ENCODE data around the gene SNRNP35. TPM values are rescaled to one million over a fixed set of nuclear protein-coding genes. Genes with fewer than 3 reads are reported as not detected.

Gene SNRNP35
- total and polyA plus RNA-seq, 4 experiments from 2014 or later, result 39.0 to 49.5 (median 42.2) TPM

- Histone ChIP-seq H3K27ac (ENCODE audit: low read depth, low read length) (no peak overlapping the region), H3K4me3 (ENCODE audit: low read length in 2 of 2) (no peak overlapping the region), H3K36me3 (ENCODE audit: insufficient read depth, low read length) (peaks cover 13% of the 10 kb centered on the region), H3K4me1 (ENCODE audit: insufficient read depth, low read length) (peaks cover 13% of the 10 kb centered on the region), H3K27me3 (ENCODE audit: insufficient read depth, low read length) (no peaks in the 10 kb centered on the region), H3K9me3 (ENCODE audit: control insufficient read depth in 1 of 2, low read length in 2 of 2) (no peaks in the 10 kb centered on the region)
- CTCF ChIA-PET (ENCODE audit: partially characterized antibody), result interaction anchor here (0.7 to 2.8 kb wide), 5 partner anchors 11 to 105 kb away, joined by 3 to 14 read pairs (median 8); partner anchors contain the start of genes KMT5A and SNRNP35
- no peak for DNase-seq
- intact Hi-C loops (cut with micrococcal nuclease), result loop anchor here (5.0 to 10.0 kb wide), 2 partner anchors 43 to 65 kb away; partner anchors contain the start of gene RILPL1
- no peaks in the 10 kb centered on the region for H3K9me3 Mint-ChIP-seq
- H3K27ac Mint-ChIP-seq, result no peak overlapping the region
- POLR2A ChIA-PET (ENCODE audit: partially characterized antibody), result no interaction called here
- H3K36me3 Mint-ChIP-seq, result peaks cover 32 to 47% of the 10 kb centered on the region in 2 donors
- H3K4me3 Mint-ChIP-seq, result no peak overlapping the region
- H3K4me1 Mint-ChIP-seq, result peaks cover 13 to 30% (median 21%) of the 10 kb centered on the region in 4 donors
- no peaks in the 10 kb centered on the region for H3K27me3 Mint-ChIP-seq
These were observed 12.0 kb downstream of the SNRNP35 start for GRCh38 chr12:123469978-123470377.

GRCh38 chr12:123471374-123472068 lies 13.6 kb downstream of the SNRNP35 start:
- Mint-ChIP-seq H3K27ac (peak overlapping the region in 2 of 7 donors; percentile 48 to 59), H3K9me3 (no peaks in the 10 kb centered on the region), H3K4me1 (peaks cover 15 to 32% (median 22%) of the 10 kb centered on the region in 4 donors), H3K36me3 (peaks cover 19 to 37% of the 10 kb centered on the region in 2 donors), H3K27me3 (no peaks in the 10 kb centered on the region), H3K4me3 (no peak overlapping the region)
- no peaks in the 10 kb centered on the region for H3K36me3 ChIP-seq (ENCODE audit: insufficient read depth, low read length)
- intact Hi-C loops (cut with micrococcal nuclease), result loop anchor here (10.0 kb wide), 1 partner anchor 63 kb away; the partner anchor contains the start of gene RILPL1
- H3K4me3 ChIP-seq (ENCODE audit: low read length in 2 of 2), result no peak overlapping the region
- H3K4me1 ChIP-seq (ENCODE audit: insufficient read depth, low read length), result peaks cover 21% of the 10 kb centered on the region
- H3K27me3 ChIP-seq (ENCODE audit: insufficient read depth, low read length), result no peaks in the 10 kb centered on the region
- CTCF ChIA-PET (ENCODE audit: partially characterized antibody), result no interaction called here
- POLR2A ChIA-PET (ENCODE audit: partially characterized antibody), result no interaction called here
- no peak overlapping the region for H3K27ac ChIP-seq (ENCODE audit: low read depth, low read length)
- DNase-seq, result no peak
- no peaks in the 10 kb centered on the region for H3K9me3 ChIP-seq (ENCODE audit: control insufficient read depth in 1 of 2, low read length in 2 of 2)

- DNase-seq, result no peak
- ChIA-PET CTCF (ENCODE audit: partially characterized antibody) (no interaction called here), POLR2A (ENCODE audit: partially characterized antibody) (interaction anchor here (3.6 kb wide), 1 partner anchor 14 kb away, joined by 42 read pairs; the partner anchor contains the start of gene SNRNP35)
- Mint-ChIP-seq H3K27ac (peak overlapping the region in 1 of 7 donors; percentile 40), H3K9me3 (no peaks in the 10 kb centered on the region), H3K36me3 (peaks cover 17 to 31% of the 10 kb centered on the region in 2 donors), H3K27me3 (no peaks in the 10 kb centered on the region), H3K4me1 (peaks cover 16 to 36% (median 26%) of the 10 kb centered on the region in 4 donors), H3K4me3 (no peak overlapping the region)
- Histone ChIP-seq H3K27ac (ENCODE audit: low read depth, low read length) (no peak overlapping the region), H3K4me1 (ENCODE audit: insufficient read depth, low read length) (peaks cover 21% of the 10 kb centered on the region), H3K9me3 (ENCODE audit: control insufficient read depth in 1 of 2, low read length in 2 of 2) (no peaks in the 10 kb centered on the region), H3K27me3 (ENCODE audit: insufficient read depth, low read length) (no peaks in the 10 kb centered on the region), H3K36me3 (ENCODE audit: insufficient read depth, low read length) (no peaks in the 10 kb centered on the region), H3K4me3 (ENCODE audit: low read length in 2 of 2) (no peak overlapping the region)
- intact Hi-C loops (cut with micrococcal nuclease), result loop anchor here (10.0 kb wide), 1 partner anchor 62 kb away; the partner anchor contains the start of gene RILPL1
These were observed 14.5 kb downstream of the SNRNP35 start for GRCh38 chr12:123472438-123472849.

- Histone ChIP-seq H3K4me1 (ENCODE audit: insufficient read depth, low read length) (peaks cover 21% of the 10 kb centered on the region), H3K27me3 (ENCODE audit: insufficient read depth, low read length) (no peaks in the 10 kb centered on the region)
These were observed 16.7 kb downstream of the SNRNP35 start for GRCh38 chr12:123474485-123475245.

GRCh38 chr12:123475246-123475703 lies 17.3 kb downstream of the SNRNP35 start:
- POLR2A ChIA-PET (ENCODE audit: partially characterized antibody), result interaction anchor here (0.6 to 3.6 kb wide), 9 partner anchors 12 to 242 kb away, joined by 3 to 42 read pairs (median 8); partner anchors contain the start of genes KMT5A, MPHOSPH9, MTRFR and RILPL2
- CTCF ChIA-PET (ENCODE audit: partially characterized antibody), result interaction anchor here (0.8 to 1.3 kb wide), 3 partner anchors 11 to 88 kb away, joined by 3 read pairs; no protein-coding TSS in a partner anchor
- H3K4me1 ChIP-seq (ENCODE audit: insufficient read depth, low read length), result peaks cover 24% of the 10 kb centered on the region
- DNase-seq, result no peak
- Mint-ChIP-seq H3K4me1 (peaks cover 17 to 38% (median 28%) of the 10 kb centered on the region in 4 donors), H3K9me3 (no peaks in the 10 kb centered on the region), H3K27me3 (no peaks in the 10 kb centered on the region), H3K36me3 (peaks cover 12 to 23% of the 10 kb centered on the region in 2 donors), H3K27ac (peak overlapping the region; percentile 86 to 96 (median 94)), H3K4me3 (peak overlapping the region; percentile 46 to 87 (median 76))
- no peaks in the 10 kb centered on the region for H3K36me3 ChIP-seq (ENCODE audit: insufficient read depth, low read length)
- H3K9me3 ChIP-seq (ENCODE audit: control insufficient read depth in 1 of 2, low read length in 2 of 2), result no peaks in the 10 kb centered on the region
- H3K27me3 ChIP-seq (ENCODE audit: insufficient read depth, low read length), result no peaks in the 10 kb centered on the region
- intact Hi-C loops (cut with micrococcal nuclease), result loop anchor here (2.0 to 10.0 kb wide), 2 partner anchors 16 to 60 kb away; partner anchors contain the start of genes RILPL1 and SNRNP35
- peak overlapping the region in 1 of 2 donors; percentile 13 for H3K4me3 ChIP-seq (ENCODE audit: low read length in 2 of 2)
- H3K27ac ChIP-seq (ENCODE audit: low read depth, low read length), result peak overlapping the region; percentile 13

More at GRCh38 chr12:123474485-123475245, 16.7 kb downstream of the SNRNP35 start:
- Histone ChIP-seq H3K36me3 (ENCODE audit: insufficient read depth, low read length) (no peaks in the 10 kb centered on the region), H3K27ac (ENCODE audit: low read depth, low read length) (peak overlapping the region; percentile 13), H3K4me3 (ENCODE audit: low read length in 2 of 2) (no peak overlapping the region), H3K9me3 (ENCODE audit: control insufficient read depth in 1 of 2, low read length in 2 of 2) (no peaks in the 10 kb centered on the region)
- no peaks in the 10 kb centered on the region for H3K27me3 Mint-ChIP-seq
- peaks cover 17 to 32% (median 25%) of the 10 kb centered on the region in 4 donors for H3K4me1 Mint-ChIP-seq
- H3K4me3 Mint-ChIP-seq, result peak overlapping the region; percentile 46 to 87 (median 76)
- peak overlapping the region; percentile 86 to 96 (median 94) for H3K27ac Mint-ChIP-seq
- DNase-seq, result peak in 4 of 5 donors; percentile 30 to 48 (median 42)
- ChIA-PET POLR2A (ENCODE audit: partially characterized antibody) (interaction anchor here (0.9 to 3.6 kb wide), 10 partner anchors 10 to 241 kb away, joined by 3 to 42 read pairs (median 7); partner anchors contain the start of genes KMT5A, MPHOSPH9, MTRFR and RILPL2), CTCF (ENCODE audit: partially characterized antibody) (interaction anchor here (0.8 to 2.0 kb wide), 6 partner anchors 10 to 110 kb away, joined by 3 to 5 read pairs (median 4); partner anchors contain the start of gene RILPL2)
- intact Hi-C loops (cut with micrococcal nuclease), result loop anchor here (2.0 to 10.0 kb wide), 2 partner anchors 16 to 60 kb away; partner anchors contain the start of genes RILPL1 and SNRNP35
- H3K9me3 Mint-ChIP-seq, result no peaks in the 10 kb centered on the region
- H3K36me3 Mint-ChIP-seq, result peaks cover 12 to 23% of the 10 kb centered on the region in 2 donors

- Mint-ChIP-seq H3K27me3 (no peaks in the 10 kb centered on the region), H3K36me3 (peaks cover 0 to 8% of the 10 kb centered on the region in 2 donors), H3K4me1 (peaks cover 20 to 43% (median 30%) of the 10 kb centered on the region in 4 donors), H3K4me3 (no peak overlapping the region), H3K27ac (peak overlapping the region in 2 of 7 donors; percentile 19 to 35), H3K9me3 (no peaks in the 10 kb centered on the region)
- DNase-seq, result no peak
- Histone ChIP-seq H3K9me3 (ENCODE audit: control insufficient read depth in 1 of 2, low read length in 2 of 2) (no peaks in the 10 kb centered on the region), H3K36me3 (ENCODE audit: insufficient read depth, low read length) (no peaks in the 10 kb centered on the region), H3K27ac (ENCODE audit: low read depth, low read length) (no peak overlapping the region), H3K4me1 (ENCODE audit: insufficient read depth, low read length) (peaks cover 28% of the 10 kb centered on the region), H3K27me3 (ENCODE audit: insufficient read depth, low read length) (no peaks in the 10 kb centered on the region), H3K4me3 (ENCODE audit: low read length in 2 of 2) (no peak overlapping the region)
- ChIA-PET CTCF (ENCODE audit: partially characterized antibody) (interaction anchor here (0.7 kb wide), 1 partner anchor 16 kb away, joined by 3 read pairs; no protein-coding TSS in a partner anchor), POLR2A (ENCODE audit: partially characterized antibody) (no interaction called here)
- intact Hi-C loops (cut with micrococcal nuclease), result loop anchor here (10.0 kb wide), 1 partner anchor 57 kb away; the partner anchor contains the start of gene RILPL1
These were observed 20.1 kb downstream of the SNRNP35 start for GRCh38 chr12:123478069-123478468.

All from CD4-positive, alpha-beta memory T cell (primary cell).